HL-60 (cell line): ENCODE results near the gene FIG4.

Source experiments
- CTCF ChIP-seq: IDR thresholded peaks from one replicate; pipeline ENCODE4 v1.5.1; 2011; ENCODE audit warnings: low read length, control low read depth, inconsistent platforms; ENCODE audit not compliant: insufficient read depth
- POLR2AphosphoS5 ChIP-seq: IDR thresholded peaks from 2 replicates; pipeline ENCODE4 v1.6.1; 2012; ENCODE audit warnings: low read depth
- REST ChIP-seq: IDR thresholded peaks from 2 replicates; pipeline ENCODE4 v1.6.1; 2012; ENCODE audit warnings: low read depth; ENCODE audit not compliant: insufficient replicate concordance
- SPI1 ChIP-seq: IDR thresholded peaks from 2 replicates; pipeline ENCODE4 v1.6.1; 2012; ENCODE audit warnings: low read depth, mild to moderate bottlenecking, borderline replicate concordance

GRCh38 chr6:109686566-109687265 lies 4.4 kb upstream of the FIG4 start:
- TF ChIP-seq CTCF (no peak), SPI1 (no peak), POLR2AphosphoS5 (no peak), REST (no peak)
